HEK293 (cell line): Measurements from ENCODE around the gene MTMR11.

Experiments
- SCRT2 ChIP-seq: fragments of 450-650 bp; formaldehyde crosslinking; IDR thresholded peaks from 2 replicates; pipeline ENCODE4 v1.5.1; 2016; ENCODE audit warnings: missing biosample characterization, missing genetic modification characterization
- ZBTB7A ChIP-seq: fragments of 450-650 bp; formaldehyde crosslinking; IDR thresholded peaks from 2 replicates; pipeline ENCODE4 v1.5.1; 2016; ENCODE audit warnings: low read depth, missing biosample characterization, missing genetic modification characterization
- ZNF585B ChIP-seq: fragments of 450-650 bp; formaldehyde crosslinking; IDR thresholded peaks from 2 replicates; pipeline ENCODE4 v1.5.1; 2016; ENCODE audit warnings: missing biosample characterization, missing genetic modification characterization

DNA sequence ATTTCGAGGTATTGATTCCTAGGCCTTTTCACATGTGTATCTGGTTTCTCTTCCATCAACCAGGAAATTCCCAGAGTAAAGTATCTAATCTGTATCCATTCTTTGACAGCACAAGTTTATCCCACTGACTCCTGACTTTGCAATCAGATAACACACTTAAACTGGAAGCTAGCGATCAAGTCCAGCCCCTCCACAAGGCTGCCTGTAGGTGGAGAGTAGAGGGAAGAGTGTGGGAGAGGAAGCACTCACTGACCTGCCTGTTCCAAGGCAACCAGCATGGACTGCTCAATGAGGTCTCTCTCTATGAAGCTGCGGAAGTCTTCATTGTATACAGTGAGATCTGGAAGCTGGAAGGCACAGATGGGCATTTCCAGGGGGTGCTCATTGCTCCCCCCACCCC, 30.4 kb upstream of the MTMR11 start:
- TF ChIP-seq ZNF585B (no peak), SCRT2 (tag by site-specific recombination) (no peak), ZBTB7A (tag by site-specific recombination) (no peak)
